GM03348 (cell line): Measurements from ENCODE around the gene PRDM2.
A peak's percentile ranks its signal among the peaks of the same experiment; 100 is the strongest.

ENCODE experiments used
- DNase-seq: peaks from one replicate; pipeline ENCODE4 v3.0.0; 2012; ENCODE audit warnings: low spot score

The PRDM2 gene

DNA sequence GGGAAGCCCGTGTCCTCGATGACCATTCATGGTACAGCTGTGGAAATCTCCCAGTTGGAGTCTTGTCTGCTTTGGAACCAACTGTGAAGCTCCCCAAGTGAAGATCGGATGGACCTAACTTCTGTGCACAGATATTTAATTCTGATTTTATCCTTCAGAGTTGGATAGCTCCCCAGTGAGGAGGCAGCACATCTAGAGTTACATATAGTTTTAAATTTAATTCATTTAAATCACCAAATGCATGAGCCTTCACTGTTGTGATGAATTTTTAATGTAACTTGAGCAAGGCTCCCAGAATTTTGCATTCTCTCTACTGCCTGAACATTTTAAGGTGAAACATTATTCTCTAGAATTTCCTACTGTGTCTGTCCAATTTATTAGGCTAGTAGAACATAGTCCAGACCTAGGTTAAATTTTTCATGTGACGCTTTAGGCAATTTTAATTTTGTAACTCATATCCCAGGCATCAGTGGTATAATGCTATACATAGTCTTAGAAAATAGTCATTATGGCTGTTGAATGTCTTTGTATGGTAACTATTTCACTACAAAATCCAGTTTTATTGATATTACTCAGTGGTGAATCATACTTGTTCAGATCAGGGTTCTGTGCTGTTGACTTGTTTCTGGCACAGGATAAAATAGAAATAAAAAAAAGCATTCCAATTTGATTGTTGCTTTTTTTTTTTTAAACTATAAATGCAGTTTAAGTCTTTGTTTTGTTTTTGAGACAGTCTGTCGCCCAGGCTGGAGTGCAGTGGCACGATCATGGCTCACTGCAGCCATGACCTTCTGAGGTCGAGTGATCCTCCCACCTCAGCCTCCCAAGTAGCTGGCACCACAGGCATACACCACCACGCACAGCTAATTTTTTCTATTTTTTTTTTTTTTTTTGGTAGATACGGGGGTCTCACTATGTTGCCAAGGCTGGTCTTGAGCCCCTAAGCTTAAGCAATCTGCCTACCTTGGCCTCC lies 66.9 kb downstream of the PRDM2 start:
- peak; percentile 74 for DNase-seq

DNA sequence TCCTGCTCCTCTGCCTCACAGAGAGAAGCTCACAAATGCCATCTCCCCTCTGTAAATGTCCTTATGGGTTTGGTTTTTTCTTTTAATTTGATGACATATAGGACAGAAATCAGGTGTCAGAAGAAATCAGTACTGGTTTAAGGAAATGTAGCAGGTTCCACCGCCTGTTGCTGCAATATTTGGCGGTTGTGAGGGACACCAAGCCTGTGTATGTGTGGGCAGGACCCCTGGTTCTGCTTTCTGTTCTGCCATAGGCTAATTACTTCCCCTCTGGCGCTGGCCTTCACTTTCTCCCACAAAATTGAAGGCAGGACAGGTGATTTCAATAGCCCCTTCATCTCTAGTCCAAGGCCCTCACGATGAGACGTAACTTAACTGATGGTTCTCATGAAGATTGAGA lies 69.2 kb downstream of the PRDM2 start:
- no peak for DNase-seq

DNA sequence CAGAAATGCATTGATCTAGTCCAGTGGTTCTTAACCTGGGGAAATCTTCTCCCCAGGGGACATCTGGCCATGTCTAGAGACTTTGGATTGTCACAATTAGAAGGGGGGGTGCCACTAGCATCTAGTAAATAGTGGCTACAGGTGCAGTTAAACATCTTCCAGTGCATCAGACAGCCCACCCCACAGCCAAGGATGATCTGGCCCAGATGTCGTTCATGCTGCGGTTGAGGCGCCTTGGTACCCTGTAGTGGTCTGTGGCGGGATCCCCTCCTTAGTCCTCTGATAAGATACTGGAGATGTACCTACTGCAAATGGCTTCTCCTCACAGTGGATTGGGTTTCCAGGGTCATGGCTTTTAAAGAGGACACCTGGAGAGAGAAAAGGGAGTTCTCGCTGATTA lies 69.8 kb downstream of the PRDM2 start:
- no peak for DNase-seq

DNA sequence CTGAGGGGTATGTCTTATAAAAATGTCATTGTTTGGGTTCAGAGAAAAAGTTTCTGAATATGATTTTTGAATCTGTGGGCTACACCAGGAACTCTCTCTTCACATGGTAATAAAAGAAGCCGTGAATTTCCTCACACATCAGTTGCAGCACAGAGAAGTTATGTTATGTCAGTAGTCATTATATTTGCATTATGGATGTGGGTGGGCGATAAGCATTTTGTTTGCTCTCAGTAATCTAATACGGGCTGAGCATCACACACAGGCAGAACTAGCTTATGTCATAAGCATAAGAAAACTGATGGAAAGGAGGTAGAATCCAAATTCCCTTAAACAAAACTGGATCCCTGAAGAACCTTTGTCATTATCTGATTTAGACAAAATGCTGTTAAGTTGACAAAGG lies 70.8 kb downstream of the PRDM2 start:
- DNase-seq: no peak

DNA sequence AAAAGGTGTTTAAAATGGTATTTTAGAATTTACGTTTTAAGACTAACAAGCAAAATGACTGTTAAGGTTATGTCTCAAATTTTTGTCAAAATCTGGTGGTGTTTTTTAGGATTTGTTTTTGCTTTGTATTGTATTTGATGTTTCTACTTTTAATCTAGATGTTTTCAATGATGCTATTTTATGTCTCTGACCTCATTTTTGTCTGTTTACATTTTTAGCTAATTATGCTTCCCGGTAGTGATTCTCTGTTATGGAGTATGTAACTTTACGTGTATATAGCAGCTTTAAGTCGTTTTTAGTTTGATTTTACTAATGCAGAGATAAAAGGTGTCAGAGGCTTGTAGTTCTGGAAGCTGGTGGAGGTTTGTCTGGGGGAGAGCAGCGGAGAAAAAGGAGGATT lies 71.8 kb downstream of the PRDM2 start:
- DNase-seq: no peak

DNA sequence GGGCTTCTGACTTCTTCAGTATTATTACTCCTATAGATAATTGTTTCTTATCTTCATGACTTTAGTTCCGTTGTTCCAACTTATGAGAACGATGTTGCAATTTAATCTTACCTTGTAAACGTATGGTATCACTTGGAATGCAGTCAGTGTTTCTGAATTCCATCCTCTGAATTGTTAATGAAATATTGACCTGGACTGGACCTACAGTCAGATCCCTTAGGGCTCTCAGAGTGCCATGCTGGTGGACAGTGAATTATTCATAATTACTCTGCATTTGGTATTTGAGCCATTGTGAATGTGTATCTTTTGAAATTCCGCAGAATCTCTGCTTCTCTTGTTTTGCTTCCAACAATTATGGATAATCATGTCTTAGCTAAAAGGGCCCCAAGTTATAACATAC lies 72.3 kb downstream of the PRDM2 start:
- no peak for DNase-seq

GRCh38 chr1:13774121-13774520 lies 74.1 kb downstream of the PRDM2 start:
- DNase-seq: no peak

DNA sequence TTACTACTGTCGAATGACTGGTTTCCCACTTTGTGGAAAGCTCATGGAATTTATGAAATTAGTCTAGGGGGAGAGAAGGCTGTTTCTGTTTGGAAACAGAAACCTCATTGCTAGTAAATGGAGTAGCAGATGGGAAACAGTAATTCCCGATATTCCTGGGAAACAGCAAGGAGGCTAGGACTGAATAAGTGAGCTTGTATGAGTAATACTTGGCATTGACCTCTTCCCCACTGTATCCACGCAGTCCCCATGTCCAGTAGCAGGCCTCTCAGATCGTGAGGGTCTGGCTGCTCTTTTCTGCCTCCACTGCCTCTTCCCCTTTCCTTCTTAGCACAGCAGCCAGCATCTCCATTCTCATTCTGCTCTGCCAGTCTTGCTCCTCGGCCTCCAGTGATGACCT lies 75.5 kb downstream of the PRDM2 start:
- DNase-seq: peak; percentile 66

DNA sequence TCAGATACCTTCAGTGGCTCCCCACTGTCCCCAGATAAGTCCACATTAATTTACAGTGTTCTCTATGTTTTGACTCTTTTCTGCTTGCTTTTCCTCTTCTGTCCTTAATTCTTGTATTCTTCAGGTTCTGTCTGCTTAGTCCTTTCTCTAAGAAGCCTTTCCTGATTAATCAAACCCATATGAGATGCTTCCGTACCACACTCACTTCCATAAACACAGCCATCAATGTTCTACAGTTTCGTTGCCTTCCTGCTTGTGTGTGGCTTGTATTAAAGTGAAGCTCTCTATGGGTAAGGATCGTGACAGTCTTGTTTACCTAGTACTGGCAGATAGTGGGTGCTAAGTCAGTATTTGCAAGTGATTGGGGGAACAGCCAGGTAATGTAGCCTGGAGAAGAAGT lies 75.9 kb downstream of the PRDM2 start:
- DNase-seq: no peak

GRCh38 chr1:13778431-13778830 lies 78.4 kb downstream of the PRDM2 start:
- no peak for DNase-seq

GRCh38 chr1:13779930-13780329 lies 79.9 kb downstream of the PRDM2 start:
- no peak for DNase-seq

GRCh38 chr1:13780780-13781179 lies 80.8 kb downstream of the PRDM2 start:
- no peak for DNase-seq

- DNase-seq: no peak
Measured at GRCh38 chr1:13781228-13781627, 81.2 kb downstream of the PRDM2 start.

DNA sequence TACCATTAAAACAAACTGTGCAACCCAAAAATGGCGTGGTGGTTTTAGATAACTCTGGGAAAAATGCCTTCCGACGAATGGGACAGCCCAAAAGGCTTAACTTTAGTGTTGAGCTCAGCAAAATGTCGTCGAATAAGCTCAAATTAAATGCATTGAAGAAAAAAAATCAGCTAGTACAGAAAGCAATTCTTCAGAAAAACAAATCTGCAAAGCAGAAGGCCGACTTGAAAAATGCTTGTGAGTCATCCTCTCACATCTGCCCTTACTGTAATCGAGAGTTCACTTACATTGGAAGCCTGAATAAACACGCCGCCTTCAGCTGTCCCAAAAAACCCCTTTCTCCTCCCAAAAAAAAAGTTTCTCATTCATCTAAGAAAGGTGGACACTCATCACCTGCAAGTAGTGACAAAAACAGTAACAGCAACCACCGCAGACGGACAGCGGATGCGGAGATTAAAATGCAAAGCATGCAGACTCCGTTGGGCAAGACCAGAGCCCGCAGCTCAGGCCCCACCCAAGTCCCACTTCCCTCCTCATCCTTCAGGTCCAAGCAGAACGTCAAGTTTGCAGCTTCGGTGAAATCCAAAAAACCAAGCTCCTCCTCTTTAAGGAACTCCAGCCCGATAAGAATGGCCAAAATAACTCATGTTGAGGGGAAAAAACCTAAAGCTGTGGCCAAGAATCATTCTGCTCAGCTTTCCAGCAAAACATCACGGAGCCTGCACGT lies 82.1 kb downstream of the PRDM2 start:
- peak; percentile 68 for DNase-seq

- no peak for DNase-seq
Measured at GRCh38 chr1:13782634-13783360, 82.8 kb downstream of the PRDM2 start.

DNA sequence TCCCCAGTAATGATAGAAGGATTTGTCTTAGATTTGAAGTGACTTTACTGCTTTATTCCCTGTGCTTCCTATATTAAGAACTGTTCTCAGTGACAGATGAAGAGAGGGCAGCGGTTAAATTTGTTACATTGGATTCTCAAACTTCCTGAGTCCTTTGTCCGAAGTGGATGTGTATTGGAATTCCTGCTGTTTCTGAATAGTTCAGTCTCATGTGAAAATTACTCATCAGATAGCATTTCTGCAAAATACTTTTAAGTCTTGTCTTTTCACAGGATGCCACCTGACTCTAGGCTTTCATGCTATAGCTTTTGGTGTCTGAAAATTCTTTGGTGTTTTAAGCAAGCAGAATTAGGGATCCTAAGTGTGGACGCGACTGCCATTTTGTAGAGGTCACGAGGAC lies 83.6 kb downstream of the PRDM2 start:
- no peak for DNase-seq

DNA sequence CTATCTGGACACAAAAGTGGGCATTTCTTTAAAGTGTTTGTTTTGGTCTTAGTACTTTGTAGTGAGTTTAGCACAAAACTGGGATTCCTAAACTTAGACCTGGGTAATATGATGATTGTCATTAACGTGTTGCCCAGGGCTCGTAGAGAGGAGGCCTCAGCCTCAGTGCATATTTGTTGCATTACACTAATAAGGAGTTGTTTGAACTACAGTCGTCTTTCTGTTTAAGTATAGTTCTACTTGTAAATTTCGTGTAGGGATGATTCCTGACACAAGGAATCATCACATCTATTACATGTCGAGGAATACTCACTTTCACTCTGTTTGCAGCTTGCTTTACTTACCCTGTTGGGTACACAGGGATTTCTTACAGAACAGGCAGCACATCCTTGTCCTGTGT lies 85.0 kb downstream of the PRDM2 start:
- DNase-seq: no peak

DNA sequence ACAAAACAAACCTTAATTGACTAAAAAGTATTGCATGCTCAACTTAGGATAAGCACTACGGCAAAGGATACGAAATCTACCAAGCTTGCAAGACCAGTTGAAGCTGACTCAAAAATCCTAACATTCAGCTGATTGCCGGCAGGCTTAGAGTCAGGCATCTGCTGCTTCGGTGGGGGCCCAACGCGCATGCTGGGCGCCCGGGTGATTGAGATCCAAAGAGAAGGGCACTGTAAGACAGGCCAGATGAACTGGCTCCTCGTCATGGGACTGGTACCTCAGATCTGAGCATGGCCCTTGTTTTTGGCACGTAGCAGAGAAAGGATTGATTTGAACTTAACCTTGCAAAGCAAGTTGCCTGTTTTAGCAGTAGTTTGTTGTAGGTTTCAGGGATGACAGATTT lies 86.6 kb downstream of the PRDM2 start:
- DNase-seq: no peak

DNA sequence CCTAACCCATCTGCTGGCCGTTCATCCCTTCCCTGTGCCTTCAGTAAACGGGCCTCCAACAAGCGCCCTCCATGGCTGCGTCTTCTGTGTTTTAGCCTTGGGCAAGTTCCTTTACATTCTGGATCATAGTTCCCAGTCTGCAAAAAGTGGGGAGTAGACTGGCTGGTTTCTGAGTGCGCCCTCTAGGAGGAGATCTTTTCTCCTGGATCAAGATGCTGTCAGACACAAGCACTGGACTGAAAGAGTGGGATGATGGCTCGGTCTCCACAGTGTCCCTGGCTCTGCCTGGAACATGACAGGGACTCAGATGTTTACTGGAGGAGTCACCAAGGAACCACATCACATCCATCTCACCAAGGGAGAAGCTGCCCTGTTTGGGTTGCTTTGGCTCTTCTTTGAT lies 88.8 kb downstream of the PRDM2 start:
- DNase-seq: no peak

GRCh38 chr1:13790290-13791030 lies 90.5 kb downstream of the PRDM2 start:
- DNase-seq: no peak

DNA sequence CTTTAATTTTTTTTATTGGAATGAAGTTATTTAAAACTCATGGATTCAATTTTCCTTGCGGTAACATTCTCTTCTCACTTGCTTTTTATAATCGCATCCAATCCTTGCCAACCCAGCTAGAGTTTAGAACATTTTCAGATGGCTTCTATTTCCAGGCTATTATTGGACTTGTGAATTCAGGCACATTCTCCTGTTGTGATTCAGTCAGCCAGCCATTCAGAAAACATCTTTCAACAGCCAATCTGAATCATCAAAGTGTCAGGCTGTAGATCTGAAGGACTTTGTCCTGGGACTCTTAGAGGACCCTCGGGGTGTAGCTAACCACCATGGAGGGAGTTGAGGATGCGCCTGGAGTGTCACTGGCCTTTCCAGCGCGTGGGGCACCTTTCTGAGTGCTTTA lies 92.4 kb downstream of the PRDM2 start:
- DNase-seq: peak; percentile 87
